Activated CD4-positive, CD25-positive, alpha-beta regulatory T cell treated with anti-CD3 and anti-CD28 coated beads, Interleukin-2, amount 50 U/mL, for 72 hours (primary cell): ENCODE measurements around the gene MSANTD1.

Source experiments
- DNase-seq: peaks from one replicate; pipeline ENCODE4 v3.0.0; 2021

Gene MSANTD1

GRCh38 chr4:3250438-3250955, 1.5 kb downstream of the MSANTD1 start:
- no peak for DNase-seq

DNA sequence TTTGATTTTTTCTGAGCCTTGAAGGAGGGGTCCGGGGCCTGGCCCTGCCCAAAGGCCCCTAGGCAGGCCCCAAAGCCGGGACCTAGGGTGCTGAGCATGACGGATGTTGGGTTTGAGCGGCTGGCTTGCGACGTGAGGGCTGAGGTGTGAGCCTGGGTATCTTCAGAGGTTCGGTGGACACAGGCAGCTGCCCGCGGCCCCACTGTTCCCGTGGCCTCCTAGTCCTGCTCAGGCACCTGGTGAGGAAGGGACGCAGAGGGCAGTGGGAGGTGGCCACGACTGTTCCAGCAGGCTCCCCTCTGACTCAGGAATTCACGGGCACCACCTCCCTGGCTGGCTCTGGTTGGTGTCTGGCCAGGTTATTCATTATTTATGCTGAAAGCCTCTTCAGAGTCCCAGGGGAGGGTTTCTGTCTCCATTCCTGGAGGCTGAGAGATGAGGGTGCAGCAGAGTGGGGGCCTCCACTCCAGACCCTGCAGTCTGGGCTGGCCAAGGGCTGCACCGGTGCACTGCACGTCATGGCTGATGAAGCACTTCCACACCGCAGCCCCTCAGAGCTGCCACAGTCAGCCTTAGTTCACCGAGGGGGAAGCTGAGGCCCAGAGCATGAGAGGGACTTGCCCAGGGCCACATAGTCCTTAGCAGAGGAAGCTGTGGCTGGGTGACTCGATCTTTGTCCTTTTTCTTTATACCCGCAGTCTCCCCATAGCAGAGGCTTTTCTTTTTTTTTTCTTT, 2.2 kb downstream of the MSANTD1 start:
- peak; percentile 27 for DNase-seq

- peak; percentile 29 for DNase-seq
These were observed 2.9 kb downstream of the MSANTD1 start for GRCh38 chr4:3251691-3252479.

DNA sequence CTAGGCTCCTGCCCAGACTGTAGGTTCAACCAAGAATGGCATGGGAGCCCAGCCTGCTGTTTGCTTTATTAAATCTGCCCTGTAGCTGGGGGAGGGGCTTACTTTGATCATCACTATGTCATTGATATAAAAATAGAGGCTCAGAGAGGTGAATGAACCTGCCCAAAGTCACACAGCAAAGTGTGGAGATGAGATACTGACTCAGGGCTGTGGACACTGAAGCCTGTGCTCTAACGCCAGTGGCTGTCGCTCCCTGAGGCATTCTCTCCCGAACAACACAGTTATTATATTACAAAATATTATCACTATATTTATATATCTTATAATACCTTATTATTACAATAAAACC, 3.5 kb downstream of the MSANTD1 start:
- DNase-seq: no peak

- peak; percentile 21 for DNase-seq
These were observed 4.1 kb downstream of the MSANTD1 start for GRCh38 chr4:3252831-3253641.

GRCh38 chr4:3253808-3254207, 4.8 kb downstream of the MSANTD1 start:
- DNase-seq: no peak

DNA sequence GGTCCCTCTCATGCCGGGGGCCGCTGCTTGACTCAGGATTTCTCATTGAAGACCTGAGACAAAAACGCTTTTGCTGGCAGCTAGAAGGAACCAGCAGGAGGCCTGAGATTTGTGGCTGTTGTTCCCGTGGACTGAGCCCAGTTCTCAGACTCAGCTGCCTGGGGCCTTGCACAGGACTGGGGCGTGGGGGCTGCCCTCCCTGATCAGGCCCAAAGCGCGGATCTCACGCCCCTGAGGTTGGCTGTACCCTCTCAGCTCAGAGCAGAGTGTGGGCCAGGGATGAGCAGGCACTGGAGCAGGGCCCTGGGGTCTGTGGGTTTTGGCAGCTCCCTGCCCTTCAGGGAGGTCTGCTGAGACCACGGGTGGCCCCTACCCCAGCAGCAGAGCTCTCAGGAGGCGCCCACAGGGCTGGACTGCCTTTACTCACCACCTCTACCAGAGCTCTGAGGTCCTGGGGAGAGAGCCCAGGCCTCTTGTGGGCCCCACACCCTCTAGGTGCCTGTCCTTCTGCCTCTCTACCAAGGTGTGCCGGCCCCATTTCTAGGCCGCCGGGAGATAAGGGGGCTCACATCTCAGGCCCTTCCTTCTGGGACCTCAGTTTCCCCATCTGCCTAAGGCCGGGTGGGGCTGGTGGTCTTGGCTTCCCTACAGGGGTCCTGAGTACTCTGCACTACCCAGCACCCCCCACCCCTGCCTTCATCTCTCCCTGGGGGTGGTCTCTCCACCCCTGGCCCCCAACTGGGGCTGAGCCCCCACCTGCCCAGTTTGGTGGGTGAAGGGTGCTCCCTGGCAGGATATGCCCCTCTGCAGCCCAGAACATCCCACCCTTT, 5.6 kb downstream of the MSANTD1 start:
- DNase-seq: peak; percentile 14

DNA sequence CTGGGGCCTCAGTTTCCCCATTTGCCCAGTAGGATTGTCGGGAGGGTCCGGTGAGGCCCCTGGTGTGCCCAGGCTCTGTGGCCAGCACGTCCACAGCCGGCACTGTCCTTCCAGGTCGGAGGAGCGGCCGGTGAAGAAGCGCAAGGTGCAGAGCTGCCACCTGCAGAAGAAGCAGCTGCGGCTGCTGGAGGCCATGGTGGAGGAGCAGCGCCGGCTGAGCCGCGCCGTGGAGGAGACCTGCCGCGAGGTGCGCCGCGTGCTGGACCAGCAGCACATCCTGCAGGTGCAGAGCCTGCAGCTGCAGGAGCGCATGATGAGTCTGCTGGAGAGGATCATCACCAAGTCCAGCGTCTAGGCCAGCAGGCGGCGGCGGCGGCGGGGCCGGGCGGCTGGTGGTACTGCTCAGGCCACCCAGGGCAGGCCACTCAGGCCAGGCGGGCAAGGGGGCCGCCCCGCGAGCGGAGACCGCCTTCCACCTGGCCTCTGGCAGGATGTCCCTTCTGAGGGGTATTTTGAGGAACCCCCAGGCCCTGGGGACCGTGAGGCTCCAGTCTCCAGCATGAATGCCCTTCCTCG, 6.7 kb downstream of the MSANTD1 start:
- peak; percentile 27 for DNase-seq

DNA sequence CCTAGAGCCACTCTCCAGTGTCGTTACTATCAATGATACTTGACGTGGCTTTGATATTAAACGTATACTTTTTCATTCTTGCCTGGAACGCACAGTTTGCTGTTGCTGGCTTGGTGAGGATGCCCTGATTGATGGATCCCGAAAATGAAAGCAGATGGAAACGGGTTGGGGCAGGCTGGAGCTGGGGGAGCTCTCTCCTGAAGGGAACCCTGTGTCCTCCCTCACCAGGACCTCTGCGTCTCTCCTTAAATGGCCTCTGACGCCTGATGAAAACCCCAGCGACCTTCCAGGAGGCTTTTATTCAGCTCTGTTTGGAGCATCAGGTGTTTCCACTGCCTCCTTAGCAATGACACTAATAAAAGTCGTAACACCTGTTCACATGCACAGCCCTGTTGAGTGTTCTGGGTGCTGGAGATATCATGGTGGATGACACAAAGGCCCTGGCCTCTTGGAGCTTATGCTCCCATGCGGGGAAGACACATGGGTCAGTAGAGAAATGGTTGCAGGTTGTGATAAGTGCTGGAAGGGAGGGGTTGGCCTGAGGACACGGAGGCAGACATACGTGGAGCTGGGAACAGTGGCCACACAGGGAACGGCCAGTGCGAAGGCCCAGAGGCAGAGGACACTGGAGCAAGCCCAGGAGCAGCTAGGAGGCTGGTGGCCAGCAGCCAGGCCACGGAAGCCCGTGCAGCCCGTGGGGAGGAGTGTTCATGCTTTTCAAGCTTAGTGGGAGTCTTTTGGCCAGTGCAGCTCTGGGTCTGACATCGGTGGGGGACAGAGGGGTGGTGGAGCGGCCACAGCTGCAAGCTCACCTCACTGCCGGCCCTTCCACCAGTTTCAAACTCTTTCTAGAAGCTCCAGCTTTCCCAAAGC, 7.5 kb downstream of the MSANTD1 start:
- DNase-seq: peak; percentile 27

GRCh38 chr4:3257103-3257555, 8.2 kb downstream of the MSANTD1 start:
- peak; percentile 24 for DNase-seq

GRCh38 chr4:3257556-3258482, 8.9 kb downstream of the MSANTD1 start:
- DNase-seq: peak; percentile 17

DNA sequence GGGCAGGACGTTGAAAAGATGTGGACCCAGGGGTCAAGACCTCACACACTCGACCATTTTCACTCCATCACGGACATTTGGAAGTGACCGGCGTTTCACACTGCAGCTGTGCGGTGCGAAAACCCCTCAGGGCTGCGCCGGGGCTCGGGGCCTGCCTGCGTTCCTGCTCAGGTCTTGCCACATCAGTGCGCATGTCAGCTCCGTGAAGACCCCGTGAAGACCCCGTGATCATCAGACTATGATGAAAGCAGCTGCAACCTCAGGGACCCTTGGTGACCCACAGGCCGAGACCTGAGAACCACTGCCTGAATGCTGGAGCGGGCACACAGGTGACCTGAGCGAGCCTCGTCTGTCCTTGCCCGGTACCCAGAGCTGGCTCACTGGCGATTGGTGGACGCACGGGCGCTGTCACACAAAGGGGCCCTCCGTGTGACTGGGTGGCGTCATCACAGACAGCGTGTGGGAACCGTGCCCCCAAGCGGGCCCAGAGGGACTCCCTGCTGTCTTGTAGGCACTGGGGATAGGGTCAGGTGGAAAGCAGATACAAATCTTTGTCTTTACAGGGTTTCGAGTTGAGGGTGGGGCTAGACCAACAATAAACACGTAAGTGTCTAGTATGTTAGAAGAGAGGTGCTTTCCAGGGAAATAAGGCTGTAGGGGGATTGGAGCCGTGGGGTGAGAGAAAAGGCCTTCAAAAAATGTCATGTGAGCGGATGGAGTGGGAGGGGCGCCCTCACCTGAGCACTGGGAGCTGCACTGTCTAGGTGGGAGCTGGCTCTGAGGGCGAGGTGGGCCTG, 12.7 kb downstream of the MSANTD1 start:
- DNase-seq: peak; percentile 22

DNA sequence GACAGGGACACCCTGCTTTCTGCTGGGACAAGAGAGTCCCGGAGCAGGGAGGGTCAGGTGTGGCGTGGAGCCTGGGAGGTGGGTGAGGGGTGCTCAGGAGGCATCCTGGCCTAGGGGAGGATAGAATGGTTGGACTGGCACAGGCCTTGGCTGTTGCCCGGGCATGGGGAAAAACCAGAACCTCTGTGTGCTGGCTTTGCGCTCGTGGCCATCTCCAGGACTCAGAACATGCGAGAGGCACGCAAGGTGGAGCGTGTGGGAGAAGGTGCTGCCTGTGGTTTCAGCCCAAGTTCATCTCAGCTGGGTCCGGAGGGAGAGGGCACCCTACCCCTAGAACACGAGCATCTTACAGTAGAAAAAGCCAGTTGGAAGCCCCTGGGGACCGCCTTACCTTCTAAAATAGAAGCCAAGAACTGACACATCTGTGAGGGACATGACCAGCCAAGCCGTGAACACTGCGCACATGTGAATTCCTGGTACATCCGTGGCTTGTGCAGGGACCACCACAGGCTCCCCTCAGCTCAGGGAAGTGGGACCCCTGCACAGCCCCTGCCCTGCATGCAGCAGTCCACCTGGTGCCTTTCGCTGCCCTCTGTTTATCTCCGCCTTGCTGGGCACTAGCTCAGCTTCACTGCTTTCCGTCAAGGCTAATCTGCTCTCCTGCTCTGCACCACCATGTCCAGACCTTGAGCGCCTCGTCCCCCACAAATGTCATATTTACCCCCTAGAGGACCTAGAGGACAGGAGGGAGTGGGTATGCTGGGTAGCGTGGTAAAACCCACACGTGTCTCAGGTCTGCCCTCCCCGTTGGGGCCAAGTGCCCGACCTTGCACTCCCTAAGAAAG, 13.5 kb downstream of the MSANTD1 start:
- DNase-seq: peak; percentile 23

GRCh38 chr4:3263053-3263875, 14.3 kb downstream of the MSANTD1 start:
- peak; percentile 25 for DNase-seq

DNA sequence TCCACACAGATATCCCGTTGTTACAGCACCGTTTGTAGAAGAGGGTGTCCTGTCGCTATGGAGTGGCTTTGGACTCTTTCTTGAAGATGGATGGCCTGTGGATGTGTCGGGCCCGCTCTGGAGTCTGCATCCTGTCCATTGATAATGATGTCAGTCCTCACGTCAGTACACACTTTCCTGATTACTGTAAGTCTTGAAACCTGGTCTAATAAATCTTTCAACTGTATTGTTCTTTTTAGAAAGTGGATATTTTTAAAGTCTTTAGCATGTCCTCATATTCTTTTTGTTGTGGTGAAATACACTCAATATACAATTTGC, 14.9 kb downstream of the MSANTD1 start:
- no peak for DNase-seq

GRCh38 chr4:3266076-3266475, 17.1 kb downstream of the MSANTD1 start:
- DNase-seq: no peak
